ENCODE measurements around the gene ASB15.

The ASB15 gene

GRCh38 chr7:123594813-123595241 is 6.8 kb upstream of the ASB15 start:
- peak; percentile 43 for DNase-seq
- Histone ChIP-seq H3K4me1 (ENCODE audit: control insufficient read depth, insufficient read depth, low read depth, low read length) (peaks cover 2% of the 10 kb centered on the region), H3K27me3 (ENCODE audit: control insufficient read depth in 1 of 2, insufficient read depth in 1 of 2, low read length in 2 of 2) (no peaks in the 10 kb centered on the region), H3K18ac (ENCODE audit: low read depth in 1 of 2, low read length in 2 of 2) (peak overlapping the region in 1 of 2 experiments; percentile 80), H2BK15ac (ENCODE audit: low read depth, poor library complexity, severe bottlenecking) (no peak overlapping the region), H3K36me3 (ENCODE audit: control insufficient read depth in 1 of 2, insufficient read depth in 2 of 2, low read depth in 1 of 2, low read length in 2 of 2) (no peaks in the 10 kb centered on the region), H3K79me1 (replicated peaks; ENCODE audit: low read length, poor library complexity, severe bottlenecking) (no peaks in the 10 kb centered on the region), H3K9me3 (ENCODE audit: control insufficient read depth, low read length) (no peaks in the 10 kb centered on the region), H3K4ac (ENCODE audit: low read depth in 1 of 2, low read length in 2 of 2) (peak overlapping the region in 1 of 2 experiments; percentile 73), H3K4me2 (ENCODE audit: low read length, poor library complexity, severe bottlenecking) (no peak overlapping the region), H3K9ac (ENCODE audit: low read length) (no peak overlapping the region), H2AFZ (ENCODE audit: low read depth, low read length) (peak overlapping the region; percentile 82), H3K14ac (ENCODE audit: low read length in 2 of 2) (no peak overlapping the region), H2AK5ac (ENCODE audit: low read length, severe bottlenecking) (no peak overlapping the region), H4K8ac (ENCODE audit: low read length) (peak overlapping the region; percentile 98), H2BK12ac (ENCODE audit: low read length in 2 of 2) (no peak overlapping the region), H2BK120ac (ENCODE audit: low read depth, low read length) (no peak overlapping the region), H4K91ac (ENCODE audit: low read length) (no peak overlapping the region), H3K4me3 (ENCODE audit: insufficient read depth in 1 of 2, low read depth in 1 of 2, low read length in 2 of 2) (no peak overlapping the region), H3K23ac (ENCODE audit: low read length in 2 of 2) (no peak overlapping the region), H3K27ac (ENCODE audit: low read length, poor library complexity, severe bottlenecking) (no peak overlapping the region), H2BK5ac (ENCODE audit: low read depth, low read length, poor library complexity, severe bottlenecking) (no peak overlapping the region)
- WGBS, result 26% methylated on average over 10 of the region's 10 CpGs

GRCh38 chr7:123598657-123599056 is 3.0 kb upstream of the ASB15 start:
- Histone ChIP-seq H4K8ac (ENCODE audit: low read length) (no peak overlapping the region), H3K4me1 (ENCODE audit: control insufficient read depth, insufficient read depth, low read depth, low read length) (peaks cover 2% of the 10 kb centered on the region), H3K4me2 (ENCODE audit: low read length, poor library complexity, severe bottlenecking) (no peak overlapping the region), H4K91ac (ENCODE audit: low read length) (no peak overlapping the region), H3K27me3 (ENCODE audit: control insufficient read depth in 1 of 2, insufficient read depth in 1 of 2, low read length in 2 of 2) (no peaks in the 10 kb centered on the region), H3K9ac (ENCODE audit: low read length) (no peak overlapping the region), H2BK120ac (ENCODE audit: low read depth, low read length) (no peak overlapping the region), H2BK12ac (ENCODE audit: low read length in 2 of 2) (no peak overlapping the region), H2BK5ac (ENCODE audit: low read depth, low read length, poor library complexity, severe bottlenecking) (no peak overlapping the region), H3K14ac (ENCODE audit: low read length in 2 of 2) (no peak overlapping the region), H3K4me3 (ENCODE audit: insufficient read depth in 1 of 2, low read depth in 1 of 2, low read length in 2 of 2) (no peak overlapping the region), H3K27ac (ENCODE audit: low read length, poor library complexity, severe bottlenecking) (no peak overlapping the region), H2AFZ (ENCODE audit: low read depth, low read length) (no peak overlapping the region), H3K36me3 (ENCODE audit: control insufficient read depth in 1 of 2, insufficient read depth in 2 of 2, low read depth in 1 of 2, low read length in 2 of 2) (no peaks in the 10 kb centered on the region), H3K79me1 (replicated peaks; ENCODE audit: low read length, poor library complexity, severe bottlenecking) (no peaks in the 10 kb centered on the region), H3K23ac (ENCODE audit: low read length in 2 of 2) (no peak overlapping the region), H3K9me3 (ENCODE audit: control insufficient read depth, low read length) (no peaks in the 10 kb centered on the region), H2AK5ac (ENCODE audit: low read length, severe bottlenecking) (no peak overlapping the region), H2BK15ac (ENCODE audit: low read depth, poor library complexity, severe bottlenecking) (no peak overlapping the region), H3K4ac (ENCODE audit: low read depth in 1 of 2, low read length in 2 of 2) (no peak overlapping the region), H3K18ac (ENCODE audit: low read depth in 1 of 2, low read length in 2 of 2) (no peak overlapping the region)
- 75% methylated on average over 2 of the region's 3 CpGs for WGBS
- no peak for DNase-seq

DNA sequence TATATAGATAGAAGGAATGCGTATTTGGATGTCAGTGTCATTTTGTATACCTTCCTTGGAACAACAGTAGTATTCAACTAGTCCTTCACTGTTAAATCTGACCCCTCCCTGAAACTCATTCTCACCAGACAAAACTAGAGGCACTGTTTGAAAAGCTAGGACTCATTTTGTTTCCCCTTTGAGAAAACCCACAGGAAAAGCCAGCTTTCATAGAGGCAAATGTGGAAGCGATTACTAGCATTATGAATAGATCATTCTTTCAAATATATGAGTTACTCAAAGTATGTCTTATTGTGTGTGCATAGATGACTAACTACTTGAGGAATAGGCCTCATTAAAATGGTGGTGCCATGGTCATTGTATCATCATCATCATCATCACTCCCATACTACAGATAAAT is 1.9 kb upstream of the ASB15 start:
- H3K4ac ChIP-seq (ENCODE audit: low read depth in 1 of 2, low read length in 2 of 2), result no peak overlapping the region
- H3K23ac ChIP-seq (ENCODE audit: low read length in 2 of 2), result no peak overlapping the region
- H2BK15ac ChIP-seq (ENCODE audit: low read depth, poor library complexity, severe bottlenecking), result no peak overlapping the region
- WGBS, result 100% methylated on average over 1 of the region's 2 CpGs
- H3K27me3 ChIP-seq (ENCODE audit: control insufficient read depth in 1 of 2, insufficient read depth in 1 of 2, low read length in 2 of 2), result no peaks in the 10 kb centered on the region
- no peak overlapping the region for H2BK5ac ChIP-seq (ENCODE audit: low read depth, low read length, poor library complexity, severe bottlenecking)
- no peak overlapping the region for H3K4me3 ChIP-seq (ENCODE audit: insufficient read depth in 1 of 2, low read depth in 1 of 2, low read length in 2 of 2)
- H3K9me3 ChIP-seq (ENCODE audit: control insufficient read depth, low read length), result no peaks in the 10 kb centered on the region
- H3K27ac ChIP-seq (ENCODE audit: low read length, poor library complexity, severe bottlenecking), result no peak overlapping the region
- H3K36me3 ChIP-seq (ENCODE audit: control insufficient read depth in 1 of 2, insufficient read depth in 2 of 2, low read depth in 1 of 2, low read length in 2 of 2), result no peaks in the 10 kb centered on the region
- no peak overlapping the region for H3K4me2 ChIP-seq (ENCODE audit: low read length, poor library complexity, severe bottlenecking)
- no peak overlapping the region for H2AK5ac ChIP-seq (ENCODE audit: low read length, severe bottlenecking)
- H2BK12ac ChIP-seq (ENCODE audit: low read length in 2 of 2), result no peak overlapping the region
- no peak overlapping the region for H4K8ac ChIP-seq (ENCODE audit: low read length)
- H3K14ac ChIP-seq (ENCODE audit: low read length in 2 of 2), result no peak overlapping the region
- no peaks in the 10 kb centered on the region for H3K79me1 ChIP-seq (replicated peaks; ENCODE audit: low read length, poor library complexity, severe bottlenecking)
- H2AFZ ChIP-seq (ENCODE audit: low read depth, low read length), result no peak overlapping the region
- no peak for DNase-seq
- no peak overlapping the region for H3K9ac ChIP-seq (ENCODE audit: low read length)
- no peak overlapping the region for H2BK120ac ChIP-seq (ENCODE audit: low read depth, low read length)
- peaks cover 2% of the 10 kb centered on the region for H3K4me1 ChIP-seq (ENCODE audit: control insufficient read depth, insufficient read depth, low read depth, low read length)
- no peak overlapping the region for H4K91ac ChIP-seq (ENCODE audit: low read length)
- no peak overlapping the region for H3K18ac ChIP-seq (ENCODE audit: low read depth in 1 of 2, low read length in 2 of 2)

DNA sequence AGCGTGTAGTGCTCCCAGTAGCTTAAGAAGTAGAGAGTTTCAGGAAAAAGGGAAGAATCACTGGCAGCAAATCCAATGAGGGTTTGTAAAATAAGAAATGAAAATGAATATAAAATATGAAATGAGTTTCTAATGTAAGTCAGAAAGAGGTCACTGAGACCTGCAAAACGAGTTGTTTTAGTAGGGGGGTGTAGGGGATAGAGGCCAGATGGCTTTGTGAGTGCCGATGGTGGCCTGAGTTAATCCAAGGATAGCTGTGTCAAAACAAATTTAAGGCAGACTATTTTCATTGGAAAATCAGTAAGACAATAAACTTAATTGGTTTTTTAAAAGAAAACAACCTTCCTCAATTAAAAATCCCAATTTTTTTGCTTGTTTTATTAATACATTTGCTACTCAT is 745 bp upstream of the ASB15 start:
- H3K4me2 ChIP-seq (ENCODE audit: low read length, poor library complexity, severe bottlenecking), result no peak overlapping the region
- no peak overlapping the region for H3K4ac ChIP-seq (ENCODE audit: low read depth in 1 of 2, low read length in 2 of 2)
- no peak overlapping the region for H2AK5ac ChIP-seq (ENCODE audit: low read length, severe bottlenecking)
- H3K23ac ChIP-seq (ENCODE audit: low read length in 2 of 2), result no peak overlapping the region
- H3K27ac ChIP-seq (ENCODE audit: low read length, poor library complexity, severe bottlenecking), result no peak overlapping the region
- H2AFZ ChIP-seq (ENCODE audit: low read depth, low read length), result no peak overlapping the region
- H4K91ac ChIP-seq (ENCODE audit: low read length), result no peak overlapping the region
- 65% methylated on average over 2 of the region's 3 CpGs for WGBS
- no peak overlapping the region for H3K14ac ChIP-seq (ENCODE audit: low read length in 2 of 2)
- no peak overlapping the region for H2BK5ac ChIP-seq (ENCODE audit: low read depth, low read length, poor library complexity, severe bottlenecking)
- H3K79me1 ChIP-seq (replicated peaks; ENCODE audit: low read length, poor library complexity, severe bottlenecking), result no peaks in the 10 kb centered on the region
- H2BK120ac ChIP-seq (ENCODE audit: low read depth, low read length), result no peak overlapping the region
- H3K9me3 ChIP-seq (ENCODE audit: control insufficient read depth, low read length), result no peaks in the 10 kb centered on the region
- no peaks in the 10 kb centered on the region for H3K36me3 ChIP-seq (ENCODE audit: control insufficient read depth in 1 of 2, insufficient read depth in 2 of 2, low read depth in 1 of 2, low read length in 2 of 2)
- no peak overlapping the region for H3K9ac ChIP-seq (ENCODE audit: low read length)
- H3K4me1 ChIP-seq (ENCODE audit: control insufficient read depth, insufficient read depth, low read depth, low read length), result no peaks in the 10 kb centered on the region
- H4K8ac ChIP-seq (ENCODE audit: low read length), result no peak overlapping the region
- no peak overlapping the region for H2BK12ac ChIP-seq (ENCODE audit: low read length in 2 of 2)
- H2BK15ac ChIP-seq (ENCODE audit: low read depth, poor library complexity, severe bottlenecking), result no peak overlapping the region
- no peaks in the 10 kb centered on the region for H3K27me3 ChIP-seq (ENCODE audit: control insufficient read depth in 1 of 2, insufficient read depth in 1 of 2, low read length in 2 of 2)
- no peak overlapping the region for H3K18ac ChIP-seq (ENCODE audit: low read depth in 1 of 2, low read length in 2 of 2)
- DNase-seq, result no peak
- no peak overlapping the region for H3K4me3 ChIP-seq (ENCODE audit: insufficient read depth in 1 of 2, low read depth in 1 of 2, low read length in 2 of 2)
